GM23248 (cell line): ENCODE measurements around the gene TCTN2. TPM values are rescaled to one million over a fixed set of nuclear protein-coding genes. Genes with fewer than 3 reads are reported as not detected.

Experiments
- DNase-seq: peaks from one replicate; pipeline ENCODE4 v3.0.0-alpha.2; 2015
- H2AFZ ChIP-seq: fragments of 200-600 bp; sonication (generic); 2 replicates; pipeline ENCODE4 v1.6.1; 2016; ENCODE audit warnings: antibody characterized with exemption
- H3F3A ChIP-seq: fragments of 200-600 bp; sonication (generic); 2 replicates; pipeline ENCODE4 v1.6.1; 2016; ENCODE audit warnings: mild to moderate bottlenecking, antibody characterized with exemption, mixed run types; ENCODE audit not compliant: insufficient read depth
- H3K27ac ChIP-seq: fragments of 200-600 bp; sonication (generic); 2 replicates; pipeline ENCODE4 v1.5.1; 2016; ENCODE audit warnings: mild to moderate bottlenecking
- H3K27me3 ChIP-seq: fragments of 200-600 bp; sonication (generic); replicated peaks from 2 replicates; pipeline ENCODE4 v1.6.1; 2016; ENCODE audit warnings: mild to moderate bottlenecking; ENCODE audit not compliant: insufficient read depth
- H3K36me3 ChIP-seq: fragments of 200-600 bp; sonication (generic); 2 replicates; pipeline ENCODE4 v1.6.1; 2016; ENCODE audit warnings: low read depth, mild to moderate bottlenecking
- H3K4me1 ChIP-seq: fragments of 200-600 bp; sonication (generic); 2 replicates; pipeline ENCODE4 v1.6.1; 2016; ENCODE audit warnings: mild to moderate bottlenecking; ENCODE audit not compliant: insufficient read depth
- H3K4me2 ChIP-seq: fragments of 200-600 bp; sonication (generic); one replicate; pipeline ENCODE4 v1.6.1; 2016; ENCODE audit warnings: mild to moderate bottlenecking; ENCODE audit not compliant: unreplicated experiment
- H3K4me3 ChIP-seq: fragments of 200-600 bp; sonication (generic); 2 replicates; pipeline ENCODE4 v1.5.1; 2016; ENCODE audit warnings: mild to moderate bottlenecking
- H3K79me2 ChIP-seq: fragments of 200-600 bp; sonication (generic); 2 replicates; pipeline ENCODE4 v1.6.1; 2016; ENCODE audit warnings: mild to moderate bottlenecking; ENCODE audit not compliant: insufficient read depth
- H3K9ac ChIP-seq: fragments of 200-600 bp; sonication (generic); 2 replicates; pipeline ENCODE4 v1.6.1; 2016; ENCODE audit warnings: mild to moderate bottlenecking
- H3K9me2 ChIP-seq: fragments of 200-600 bp; sonication (generic); 2 replicates; pipeline ENCODE4 v1.6.1; 2016; ENCODE audit warnings: mixed run types, mild to moderate bottlenecking, moderate library complexity; ENCODE audit not compliant: insufficient read depth
- H3K9me3 ChIP-seq: fragments of 200-600 bp; sonication (generic); one replicate; pipeline ENCODE4 v1.6.1; 2017; ENCODE audit warnings: low read depth
- H4K20me1 ChIP-seq: fragments of 200-600 bp; sonication (generic); 2 replicates; pipeline ENCODE4 v1.6.0; 2016; ENCODE audit not compliant: insufficient read depth
- EZH2 ChIP-seq: fragments of 200-600 bp; sonication (generic); IDR thresholded peaks from 2 replicates; pipeline ENCODE4 v1.6.1; 2018; ENCODE audit warnings: antibody characterized with exemption, mild to moderate bottlenecking; ENCODE audit not compliant: insufficient read depth, poor library complexity, severe bottlenecking
- EZH2phosphoT487 ChIP-seq: fragments of 200-600 bp; sonication (generic); IDR thresholded peaks from 2 replicates; pipeline ENCODE4 v1.6.1; 2018; ENCODE audit warnings: antibody characterized with exemption, moderate library complexity, mild to moderate bottlenecking, low read depth; ENCODE audit not compliant: insufficient read depth
- WGBS, 2 experiments: methylation state at CpG; one replicate each; pipeline ENCODE4 v1.1.6; 2015 to 2017; ENCODE audit warnings: low lambda C conversion rate in 2 of 2, low coverage in 1 of 2; ENCODE audit errors: missing lambda C conversion rate in 2 of 2; 5-methylcytosine and 5-hydroxymethylcytosine counted together
- in situ Hi-C: fragments of 300-500 bp; cut with MboI; formaldehyde crosslinking; loops from 2 replicates; pipeline ENCODE4 v1.15.0; 2020
- polyA plus RNA-seq: library from polyadenylated mRNA; unstranded; fragments of >200 nt; fragmentation: Nextera tagmentation; extraction: Ambion mirVana; gene quantifications from 2 replicates; pipeline ENCODE4 v1.2.1, GENCODE V29; 2016
- total RNA-seq: library from RNA; depleted of rRNA; stranded (reverse); fragments of >200 nt; shearing (Covaris generic); gene quantifications from 2 replicates; pipeline ENCODE4 v1.2.3, GENCODE V29; 2014

Gene TCTN2
- total and polyA plus RNA-seq, 2 experiments from 2014 or later, result 5.0 to 9.3 TPM

DNA sequence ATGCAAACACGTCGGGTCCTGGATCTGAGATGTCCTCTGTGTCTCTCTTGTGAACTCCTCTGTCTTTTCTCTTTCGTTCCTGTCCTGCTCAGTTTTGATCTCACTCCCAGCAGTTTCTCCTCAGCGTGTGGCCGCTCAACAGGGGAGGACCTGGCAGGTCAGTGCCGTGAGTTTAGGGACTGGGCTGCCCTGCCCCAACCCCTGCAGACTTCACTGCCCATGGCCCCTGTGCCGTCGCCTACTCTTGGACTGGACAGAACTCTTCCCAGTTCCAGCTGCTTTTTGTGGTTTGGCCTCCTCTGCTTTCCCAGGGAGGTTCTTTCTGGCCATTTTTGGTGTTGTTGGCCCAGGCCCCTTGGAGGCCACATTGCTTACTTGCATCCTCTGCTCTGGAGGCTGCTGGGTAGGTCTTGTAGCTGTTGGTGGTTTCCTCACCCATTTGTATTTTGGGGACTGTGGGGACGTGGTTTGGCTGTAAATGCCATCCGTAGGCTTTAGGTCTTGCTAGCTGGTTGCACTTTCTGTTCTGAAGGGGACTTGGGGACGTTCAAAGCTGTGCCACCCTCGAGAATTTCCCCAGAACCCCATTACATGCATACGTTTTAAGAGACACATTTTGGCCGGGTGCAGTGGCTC, 71.1 kb downstream of the TCTN2 start:
- no peak for DNase-seq
- in situ Hi-C loops, result no loop called here
- TF ChIP-seq EZH2 (no peak), EZH2phosphoT487 (no peak)
- H2AFZ ChIP-seq, result no peak overlapping the region
- no peaks in the 10 kb centered on the region for H3K4me1 ChIP-seq
- no peaks in the 10 kb centered on the region for H3K9me3 ChIP-seq
- no peak overlapping the region for H3K27ac ChIP-seq
- no peaks in the 10 kb centered on the region for H3K79me2 ChIP-seq
- H3F3A ChIP-seq, result no peaks in the 10 kb centered on the region
- H4K20me1 ChIP-seq, result no peaks in the 10 kb centered on the region
- no peaks in the 10 kb centered on the region for H3K27me3 ChIP-seq
- H3K9ac ChIP-seq, result no peak overlapping the region
- no peak overlapping the region for H3K4me2 ChIP-seq
- no peaks in the 10 kb centered on the region for H3K9me2 ChIP-seq
- peaks cover 35% of the 10 kb centered on the region for H3K36me3 ChIP-seq
- H3K4me3 ChIP-seq, result no peak overlapping the region
- WGBS, 2 experiments, result 94 to 97% methylated on average over 14 of the region's 14 CpGs

DNA sequence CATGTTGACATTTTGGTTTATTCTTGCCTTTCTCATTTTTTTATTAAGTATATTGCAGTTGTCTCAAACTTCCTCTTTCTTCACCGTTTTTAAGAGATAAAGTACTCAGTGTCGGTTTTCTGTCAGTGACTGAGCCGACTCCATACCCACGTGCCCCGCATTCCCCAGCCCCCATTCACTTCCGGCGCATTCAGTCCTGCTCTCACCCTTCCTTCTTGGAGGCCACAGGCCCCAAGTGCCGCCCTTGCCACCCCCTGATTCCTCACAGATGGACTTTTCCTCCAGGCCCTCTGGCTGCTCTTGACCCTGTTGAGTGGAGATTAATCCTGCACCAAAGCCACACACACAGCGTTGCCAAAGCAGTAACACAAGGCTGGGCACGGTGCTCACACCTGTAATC, 72.1 kb downstream of the TCTN2 start:
- H3K79me2 ChIP-seq, result no peaks in the 10 kb centered on the region
- no peak overlapping the region for H3K27ac ChIP-seq
- H4K20me1 ChIP-seq, result no peaks in the 10 kb centered on the region
- H3K4me2 ChIP-seq, result no peak overlapping the region
- no peaks in the 10 kb centered on the region for H3F3A ChIP-seq
- H2AFZ ChIP-seq, result no peak overlapping the region
- no peaks in the 10 kb centered on the region for H3K27me3 ChIP-seq
- DNase-seq, result no peak
- H3K9ac ChIP-seq, result no peak overlapping the region
- no peaks in the 10 kb centered on the region for H3K9me3 ChIP-seq
- TF ChIP-seq EZH2phosphoT487 (no peak), EZH2 (no peak)
- H3K4me3 ChIP-seq, result no peak overlapping the region
- H3K9me2 ChIP-seq, result no peaks in the 10 kb centered on the region
- no peaks in the 10 kb centered on the region for H3K4me1 ChIP-seq
- WGBS, 2 experiments, result 92 to 95% methylated on average over 9 to 10 of the region's 10 CpGs
- in situ Hi-C loops, result no loop called here
- H3K36me3 ChIP-seq, result peaks cover 31% of the 10 kb centered on the region

DNA sequence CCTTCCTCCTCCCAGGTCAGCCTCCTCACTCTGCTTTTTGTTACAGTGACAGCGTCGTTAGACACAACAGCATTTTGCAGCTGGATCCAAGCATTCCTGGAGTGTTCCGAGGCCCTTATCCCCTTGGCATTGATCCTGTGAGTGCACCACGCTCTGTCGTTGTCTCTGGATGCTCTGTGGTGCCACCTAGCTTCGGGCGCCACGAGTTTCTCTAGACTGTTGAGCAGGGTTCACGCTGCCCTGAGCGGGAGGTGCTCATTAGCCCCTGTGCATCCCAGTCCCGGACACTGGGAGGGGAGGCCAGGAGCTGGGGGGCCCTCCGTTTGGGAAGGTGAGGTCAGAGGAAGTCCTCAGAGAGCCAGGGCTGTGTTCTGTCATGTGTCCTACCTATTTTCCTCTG, 73.9 kb downstream of the TCTN2 start:
- Histone ChIP-seq H3K4me2 (no peak overlapping the region), H2AFZ (no peak overlapping the region), H3K9me3 (no peaks in the 10 kb centered on the region), H3K4me3 (no peak overlapping the region), H3K4me1 (no peaks in the 10 kb centered on the region), H4K20me1 (no peaks in the 10 kb centered on the region), H3F3A (no peaks in the 10 kb centered on the region), H3K27me3 (no peaks in the 10 kb centered on the region), H3K36me3 (peaks cover 37% of the 10 kb centered on the region), H3K9ac (no peak overlapping the region), H3K27ac (no peak overlapping the region), H3K79me2 (no peaks in the 10 kb centered on the region), H3K9me2 (no peaks in the 10 kb centered on the region)
- in situ Hi-C loops, result no loop called here
- 72 to 74% methylated on average over 12 of the region's 12 CpGs for WGBS, 2 experiments
- TF ChIP-seq EZH2phosphoT487, result no peak
- TF ChIP-seq EZH2, result no peak
- no peak for DNase-seq

DNA sequence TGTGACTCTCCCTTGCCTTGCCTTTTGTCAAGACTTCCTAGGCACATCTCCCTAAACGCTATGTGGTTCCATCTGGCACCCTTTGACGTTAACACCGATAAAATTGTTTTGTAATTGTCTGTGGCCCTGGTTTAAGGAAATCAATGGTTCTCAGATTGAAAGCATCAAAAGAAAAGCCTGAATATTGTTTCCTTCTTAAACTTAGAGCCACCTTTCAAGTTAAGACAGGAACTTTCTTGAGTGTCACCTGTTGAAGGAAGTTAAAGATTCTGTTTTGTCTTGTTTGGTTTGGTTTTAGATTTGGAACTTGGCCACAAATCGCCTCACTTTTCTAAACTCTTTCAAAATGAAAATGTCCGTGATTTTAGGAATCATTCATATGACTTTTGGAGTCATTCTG, 76.4 kb downstream of the TCTN2 start:
- in situ Hi-C loops, result no loop called here
- Histone ChIP-seq H4K20me1 (no peaks in the 10 kb centered on the region), H3F3A (no peaks in the 10 kb centered on the region), H3K27me3 (no peaks in the 10 kb centered on the region), H3K4me1 (no peaks in the 10 kb centered on the region), H3K9me2 (no peaks in the 10 kb centered on the region), H3K4me2 (no peak overlapping the region), H3K27ac (no peak overlapping the region), H3K4me3 (no peak overlapping the region), H3K9ac (no peak overlapping the region), H2AFZ (no peak overlapping the region), H3K36me3 (peaks cover 39% of the 10 kb centered on the region), H3K9me3 (no peaks in the 10 kb centered on the region), H3K79me2 (no peaks in the 10 kb centered on the region)
- WGBS, 2 experiments, result 72 to 80% methylated on average over 5 of the region's 5 CpGs
- TF ChIP-seq EZH2phosphoT487 (no peak), EZH2 (no peak)
- DNase-seq, result no peak
